Occipital lobe (tissue), 2 donors: Measurements from ENCODE around the gene KCNK4. TPM values are rescaled to one million over a fixed set of nuclear protein-coding genes. Genes with fewer than 3 reads are reported as not detected.

Experiments used
- DNase-seq: peaks from one replicate; lab custom pipeline; 2025; lab: John Stamatoyannopoulos, UW
- total RNA-seq: library from RNA; depleted of rRNA; stranded (reverse); fragments of >200 nt; gene quantifications from one replicate; pipeline ENCODE4 v1.2.3, GENCODE V29; 2014

KCNK4 gene
- total RNA-seq, 1 donor from 2014 or later = 3.0 TPM

DNA sequence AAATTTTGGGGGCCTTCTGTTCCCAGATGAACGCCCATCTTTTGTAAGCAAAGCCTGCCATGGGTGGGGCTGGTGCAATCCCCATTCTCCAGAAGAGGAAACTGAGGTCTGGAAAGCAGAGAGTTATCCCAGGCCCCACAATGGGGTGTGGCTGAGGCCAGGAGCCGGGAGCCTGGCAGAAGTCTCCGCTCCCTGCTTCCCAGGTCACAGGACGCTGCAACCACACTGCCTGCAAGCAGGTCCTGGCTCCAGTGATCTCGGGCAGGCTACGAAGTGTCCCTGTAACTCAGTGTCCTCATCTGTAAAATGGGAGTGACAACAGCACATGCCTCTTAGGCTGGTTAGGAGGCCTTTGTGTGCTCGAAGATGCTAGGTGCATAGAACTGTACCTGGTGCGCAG is 38.1 kb upstream of the KCNK4 start:
- DNase-seq = no peak

DNA sequence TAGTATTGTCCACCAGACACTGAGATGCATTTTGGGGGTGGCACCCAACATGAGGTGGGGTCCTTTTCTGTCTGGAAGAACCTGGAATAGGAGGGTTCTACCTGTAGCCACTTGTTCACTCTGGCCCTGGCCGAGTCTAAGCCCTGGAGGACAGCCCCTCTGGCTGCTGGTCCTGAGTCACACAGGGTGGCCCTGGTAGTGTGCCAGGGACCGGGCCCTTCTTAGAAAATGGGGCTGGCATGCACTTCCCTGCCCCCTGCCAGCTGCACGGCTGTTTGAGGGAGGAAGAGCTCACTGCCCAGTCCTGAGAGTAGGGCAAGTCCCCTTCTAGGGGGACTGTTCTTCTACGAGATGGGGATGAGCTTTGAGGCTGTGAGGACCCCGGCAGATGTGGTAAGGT is 37.6 kb upstream of the KCNK4 start:
- no peak for DNase-seq

DNA sequence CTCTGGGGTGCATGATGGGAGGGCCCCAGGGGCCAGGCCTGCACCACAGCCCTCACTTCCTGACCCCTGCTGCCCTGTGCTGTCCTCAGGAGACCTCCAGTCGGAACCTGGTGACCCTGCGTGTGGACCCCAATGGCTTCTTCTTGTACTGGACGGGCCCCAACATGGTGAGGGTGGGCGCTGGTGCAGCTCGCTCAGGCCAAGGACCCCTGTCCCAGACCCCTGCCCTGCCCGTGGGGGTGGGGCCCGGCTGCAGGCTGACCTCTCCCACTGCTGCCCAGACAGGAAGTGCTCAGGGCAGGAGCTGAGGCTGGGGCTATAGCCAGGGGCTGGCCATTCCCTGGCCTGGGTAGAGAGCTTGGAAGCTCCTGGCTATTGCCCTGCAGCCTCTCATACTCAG is 36.8 kb upstream of the KCNK4 start:
- DNase-seq = no peak

DNA sequence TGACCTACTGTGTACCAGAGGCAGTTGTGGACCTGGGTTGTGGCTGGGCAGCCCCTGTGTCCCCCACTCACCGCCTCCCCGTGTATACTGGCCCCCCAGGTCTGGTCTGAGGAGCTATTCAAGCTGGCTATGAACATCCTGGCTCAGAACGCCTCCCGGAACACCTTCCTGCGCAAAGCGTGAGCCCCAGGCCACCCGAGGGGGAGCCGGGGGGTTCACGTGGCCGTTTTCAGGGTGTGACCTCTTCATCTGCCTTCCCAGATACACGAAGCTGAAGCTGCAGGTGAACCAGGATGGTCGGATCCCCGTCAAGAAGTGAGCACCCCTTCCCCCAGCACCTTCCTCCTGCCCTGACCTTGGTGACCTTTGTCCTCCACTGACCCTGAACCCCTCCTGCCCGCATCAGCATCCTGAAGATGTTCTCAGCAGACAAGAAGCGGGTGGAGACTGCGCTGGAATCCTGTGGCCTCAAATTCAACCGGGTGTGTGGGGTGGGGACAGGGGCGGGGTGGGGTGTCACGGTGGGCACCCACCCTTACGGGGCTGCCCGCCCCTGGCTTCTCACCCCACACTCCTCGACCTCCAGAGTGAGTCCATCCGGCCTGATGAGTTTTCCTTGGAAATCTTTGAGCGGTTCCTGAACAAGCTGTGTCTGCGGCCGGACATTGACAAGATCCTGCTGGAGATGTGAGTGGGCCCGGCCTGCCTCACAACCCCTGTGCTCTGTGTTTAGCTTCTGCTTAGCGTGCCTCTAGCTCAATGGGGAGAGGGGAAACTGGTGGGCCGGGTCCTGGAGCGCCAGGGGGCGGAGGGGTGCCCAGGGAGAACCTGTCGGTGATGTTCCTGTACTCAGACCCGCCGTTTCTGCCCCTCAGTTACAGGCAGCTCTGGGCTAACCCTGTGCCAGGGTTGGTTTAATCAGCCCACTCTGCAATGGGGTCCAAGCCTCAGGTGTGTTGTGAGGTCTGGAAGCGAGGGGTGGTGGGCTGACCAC is 35.7 kb upstream of the KCNK4 start:
- DNase-seq = no peak

DNA sequence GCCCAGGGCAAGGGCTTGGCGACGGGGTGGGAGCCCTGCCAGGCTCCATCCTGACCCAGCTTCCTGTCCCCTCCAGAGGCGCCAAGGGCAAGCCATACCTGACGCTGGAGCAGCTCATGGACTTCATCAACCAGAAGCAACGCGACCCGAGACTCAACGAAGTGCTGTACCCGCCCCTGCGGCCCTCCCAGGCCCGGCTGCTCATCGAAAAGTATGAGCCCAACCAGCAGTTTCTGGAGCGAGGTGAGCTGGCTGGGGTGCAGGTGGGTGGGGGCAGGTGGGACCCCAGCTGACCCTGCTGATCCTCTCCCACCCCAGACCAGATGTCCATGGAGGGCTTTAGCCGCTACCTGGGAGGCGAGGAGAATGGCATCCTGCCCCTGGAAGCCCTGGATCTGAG is 34.8 kb upstream of the KCNK4 start:
- no peak for DNase-seq

DNA sequence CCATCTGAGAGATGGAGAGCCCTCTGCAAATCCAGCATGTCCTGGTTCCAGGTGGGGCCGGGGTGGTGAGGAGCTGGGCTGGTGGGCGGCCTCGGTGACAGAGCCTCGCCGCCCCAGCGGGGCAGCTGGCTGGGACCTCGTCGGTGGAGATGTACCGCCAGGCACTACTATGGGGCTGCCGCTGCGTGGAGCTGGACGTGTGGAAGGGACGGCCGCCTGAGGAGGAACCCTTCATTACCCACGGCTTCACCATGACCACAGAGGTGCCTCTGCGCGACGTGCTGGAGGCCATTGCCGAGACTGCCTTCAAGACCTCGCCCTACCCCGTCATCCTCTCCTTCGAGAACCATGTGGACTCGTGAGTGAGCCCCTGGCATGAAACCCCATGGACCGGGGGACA is 32.7 kb upstream of the KCNK4 start:
- no peak for DNase-seq

DNA sequence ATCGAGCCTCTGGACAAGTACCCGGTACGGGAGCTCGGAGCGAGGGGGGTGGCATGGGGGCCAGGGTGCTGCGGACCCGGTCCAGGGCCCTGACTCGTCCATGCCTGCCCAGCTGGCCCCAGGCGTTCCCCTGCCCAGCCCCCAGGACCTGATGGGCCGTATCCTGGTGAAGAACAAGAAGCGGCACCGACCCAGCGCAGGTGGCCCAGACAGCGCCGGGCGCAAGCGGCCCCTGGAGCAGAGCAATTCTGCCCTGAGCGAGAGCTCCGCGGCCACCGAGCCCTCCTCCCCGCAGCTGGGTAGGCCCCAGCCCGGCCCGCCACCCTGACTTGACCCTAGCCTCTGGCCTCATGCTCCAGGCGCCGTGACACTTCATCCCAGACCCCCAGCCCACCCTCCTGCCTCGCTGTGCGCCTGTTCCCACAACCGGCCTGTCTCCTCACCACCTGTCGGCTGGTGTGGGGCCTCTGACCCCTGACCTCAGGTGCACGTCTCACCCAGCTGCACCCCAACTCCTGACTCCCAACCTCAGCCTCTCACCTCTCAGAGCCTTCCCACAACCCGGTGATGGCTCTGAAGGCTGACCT is 32.1 kb upstream of the KCNK4 start:
- no peak for DNase-seq

DNA sequence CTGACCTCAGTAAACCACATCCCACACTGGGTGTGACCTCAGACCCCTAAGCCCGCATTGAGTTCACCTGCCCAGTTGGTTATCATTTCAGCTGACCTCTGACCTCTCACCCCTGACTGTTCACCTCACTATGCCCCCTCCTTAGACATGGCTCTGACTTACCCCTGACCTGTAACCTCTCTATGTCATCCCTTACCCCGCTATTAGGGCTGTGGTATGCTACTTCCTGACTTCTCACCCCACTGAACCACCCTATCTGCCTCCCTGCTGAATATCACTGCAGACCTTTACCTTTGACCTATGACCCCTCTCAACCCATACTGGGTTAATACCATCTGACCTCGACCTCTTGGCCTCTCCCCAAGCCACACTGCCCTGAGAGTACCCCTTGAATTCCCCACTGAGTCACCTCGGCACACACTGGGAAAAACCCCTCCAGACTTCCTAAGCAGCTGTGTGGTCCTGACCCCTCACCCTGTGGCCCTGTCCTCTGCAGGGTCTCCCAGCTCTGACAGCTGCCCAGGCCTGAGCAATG is 31.5 kb upstream of the KCNK4 start:
- no peak for DNase-seq

DNA sequence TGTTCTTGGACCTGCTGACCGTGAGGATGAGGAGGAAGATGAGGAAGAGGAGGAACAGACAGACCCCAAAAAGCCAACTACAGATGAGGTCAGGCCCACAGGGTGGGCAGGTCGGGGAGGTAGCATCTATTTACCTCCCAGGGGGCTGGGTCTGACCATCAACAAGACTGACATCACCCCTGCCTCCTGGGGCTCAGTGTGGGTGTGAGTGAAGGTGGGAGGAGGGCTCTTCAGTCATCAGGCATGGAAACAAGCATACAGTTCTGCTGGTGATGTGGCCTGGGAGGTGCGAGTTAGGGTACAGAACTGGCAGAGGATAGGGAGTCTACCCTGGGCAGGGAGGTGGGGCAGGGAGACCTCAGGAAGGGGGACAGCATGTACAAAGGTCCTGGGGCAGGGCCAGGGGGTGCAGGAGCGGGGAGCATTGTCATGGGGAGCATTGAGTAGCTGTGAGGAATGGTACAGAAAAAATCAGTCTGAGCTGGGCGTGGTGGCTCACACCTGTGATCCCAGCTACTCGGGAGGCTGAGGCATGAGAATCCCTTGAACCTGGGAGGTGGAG is 30.9 kb upstream of the KCNK4 start:
- no peak for DNase-seq

DNA sequence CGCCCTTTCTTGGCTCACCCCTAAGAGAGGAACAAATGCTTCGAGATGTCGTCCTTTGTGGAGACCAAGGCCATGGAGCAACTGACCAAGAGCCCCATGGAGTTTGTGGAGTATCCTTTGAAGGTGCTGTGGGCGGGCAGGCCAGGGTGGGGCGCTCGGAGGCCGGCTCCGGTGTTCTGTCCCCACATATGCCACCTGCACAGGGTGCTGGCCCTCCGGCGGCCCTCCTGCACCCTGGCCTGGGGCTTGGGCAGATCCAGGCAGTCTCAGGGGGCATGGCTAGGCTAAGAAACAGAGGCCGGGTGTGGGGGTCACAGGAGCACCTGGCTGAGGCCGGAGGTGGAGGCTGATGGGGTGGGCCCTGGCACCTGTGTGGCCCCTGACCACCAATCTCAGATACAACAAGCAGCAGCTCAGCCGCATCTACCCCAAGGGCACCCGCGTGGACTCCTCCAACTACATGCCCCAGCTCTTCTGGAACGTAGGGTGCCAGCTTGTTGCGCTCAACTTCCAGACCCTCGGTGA is 29.5 kb upstream of the KCNK4 start:
- DNase-seq = no peak

DNA sequence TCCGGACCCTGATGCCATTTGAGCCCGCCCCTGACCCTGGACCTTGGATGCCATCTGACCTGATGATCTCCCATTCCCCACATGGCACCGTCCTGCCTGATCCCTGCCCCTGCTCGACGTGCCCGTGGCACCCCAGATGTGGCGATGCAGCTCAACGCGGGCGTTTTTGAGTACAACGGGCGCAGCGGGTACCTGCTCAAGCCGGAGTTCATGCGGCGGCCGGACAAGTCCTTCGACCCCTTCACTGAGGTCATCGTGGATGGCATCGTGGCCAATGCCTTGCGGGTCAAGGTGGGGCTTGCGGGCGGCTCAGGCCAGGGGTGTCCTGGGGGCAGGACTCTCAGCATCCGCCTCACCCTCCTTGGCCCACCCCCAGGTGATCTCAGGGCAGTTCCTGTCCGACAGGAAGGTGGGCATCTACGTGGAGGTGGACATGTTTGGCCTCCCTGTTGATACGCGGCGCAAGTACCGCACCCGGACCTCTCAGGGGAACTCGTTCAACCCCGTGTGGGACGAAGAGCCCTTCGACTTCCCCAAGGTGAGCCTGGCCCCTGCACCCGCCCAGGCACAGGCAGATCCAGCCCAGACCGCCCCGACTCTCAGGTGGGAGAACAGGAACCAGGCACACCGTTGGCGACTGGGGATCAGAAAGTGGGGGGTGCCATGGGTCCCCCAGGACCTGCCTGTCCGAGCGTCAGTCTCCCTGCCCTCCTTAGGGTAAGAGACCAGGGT is 28.7 kb upstream of the KCNK4 start:
- DNase-seq = no peak

DNA sequence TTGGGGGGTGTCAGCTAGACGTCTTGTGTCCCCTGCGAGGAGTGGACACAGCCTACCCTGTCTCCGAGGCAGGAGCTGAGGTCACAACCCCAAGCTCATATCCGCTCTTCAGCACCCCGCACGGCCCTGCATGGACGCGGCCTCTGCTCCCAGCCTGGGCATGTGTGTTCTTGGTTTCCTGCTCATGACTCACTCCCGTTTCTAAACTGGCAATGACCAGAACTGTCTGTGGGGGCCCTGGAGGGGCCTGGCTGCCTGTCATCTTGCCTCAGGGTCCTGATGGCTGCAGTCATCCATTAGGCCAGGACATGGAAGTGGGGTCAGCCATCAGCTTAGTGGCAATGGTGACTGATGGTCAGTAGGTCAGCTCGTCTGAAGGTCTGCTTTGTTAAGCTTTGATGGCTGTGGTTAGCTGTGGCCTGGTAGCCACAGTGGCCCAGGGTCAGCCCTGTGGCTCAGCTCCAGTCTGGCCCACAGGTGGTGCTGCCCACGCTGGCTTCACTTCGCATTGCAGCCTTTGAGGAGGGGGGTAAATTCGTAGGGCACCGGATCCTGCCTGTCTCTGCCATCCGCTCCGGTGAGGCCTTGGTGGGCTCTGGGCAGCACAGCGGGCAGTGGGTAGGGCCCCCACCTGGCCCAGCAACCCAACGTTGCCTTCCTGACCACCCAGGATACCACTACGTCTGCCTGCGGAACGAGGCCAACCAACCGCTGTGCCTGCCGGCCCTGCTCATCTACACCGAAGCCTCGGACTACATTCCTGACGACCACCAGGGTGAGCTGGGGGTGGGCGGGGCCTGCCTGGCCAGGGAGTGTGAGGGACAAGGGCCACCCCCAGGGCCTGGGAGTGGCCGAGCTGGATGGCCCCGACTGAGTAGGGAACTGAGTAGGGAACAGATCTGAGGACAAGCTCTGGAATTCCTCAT is 27.8 kb upstream of the KCNK4 start:
- no peak for DNase-seq

DNA sequence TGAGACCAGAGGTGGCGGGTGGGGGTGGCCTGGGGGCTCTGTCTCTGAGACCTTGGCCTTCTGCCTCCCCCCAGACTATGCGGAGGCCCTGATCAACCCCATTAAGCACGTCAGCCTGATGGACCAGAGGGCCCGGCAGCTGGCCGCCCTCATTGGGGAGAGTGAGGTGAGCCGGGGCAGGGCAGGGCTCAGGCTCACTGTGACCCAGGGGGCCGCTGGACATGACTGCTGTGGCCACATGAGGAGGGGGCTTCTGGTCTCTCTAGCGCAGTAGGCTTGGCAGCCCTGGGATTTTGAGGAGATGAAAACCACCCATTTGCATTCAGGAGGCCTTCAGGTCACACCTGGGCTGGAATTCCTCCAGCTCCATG is 27.2 kb upstream of the KCNK4 start:
- no peak for DNase-seq

DNA sequence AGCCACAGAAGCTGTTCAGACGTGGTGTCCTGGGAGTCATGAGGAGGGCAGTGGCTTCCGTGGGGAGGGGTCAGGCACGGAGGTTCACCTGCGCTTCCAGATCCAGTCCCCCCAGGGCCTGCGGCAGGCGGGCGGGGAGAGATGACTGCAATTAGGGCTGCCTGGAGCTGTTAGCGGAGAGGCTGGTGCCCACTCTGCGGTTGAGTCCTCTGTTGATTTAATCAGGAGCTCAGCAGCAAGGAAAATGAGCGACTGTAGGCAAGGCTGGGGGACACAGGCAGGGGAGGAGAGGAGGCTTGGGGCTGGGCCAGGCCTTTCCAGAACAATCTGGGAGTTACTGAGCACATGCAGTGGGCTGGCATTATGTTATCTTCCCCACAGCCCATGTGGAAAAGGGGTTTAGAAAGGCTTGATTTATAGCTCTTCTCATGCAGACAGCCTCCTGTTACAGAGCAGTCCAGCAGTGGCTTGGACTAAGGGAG is 26.7 kb upstream of the KCNK4 start:
- no peak for DNase-seq

DNA sequence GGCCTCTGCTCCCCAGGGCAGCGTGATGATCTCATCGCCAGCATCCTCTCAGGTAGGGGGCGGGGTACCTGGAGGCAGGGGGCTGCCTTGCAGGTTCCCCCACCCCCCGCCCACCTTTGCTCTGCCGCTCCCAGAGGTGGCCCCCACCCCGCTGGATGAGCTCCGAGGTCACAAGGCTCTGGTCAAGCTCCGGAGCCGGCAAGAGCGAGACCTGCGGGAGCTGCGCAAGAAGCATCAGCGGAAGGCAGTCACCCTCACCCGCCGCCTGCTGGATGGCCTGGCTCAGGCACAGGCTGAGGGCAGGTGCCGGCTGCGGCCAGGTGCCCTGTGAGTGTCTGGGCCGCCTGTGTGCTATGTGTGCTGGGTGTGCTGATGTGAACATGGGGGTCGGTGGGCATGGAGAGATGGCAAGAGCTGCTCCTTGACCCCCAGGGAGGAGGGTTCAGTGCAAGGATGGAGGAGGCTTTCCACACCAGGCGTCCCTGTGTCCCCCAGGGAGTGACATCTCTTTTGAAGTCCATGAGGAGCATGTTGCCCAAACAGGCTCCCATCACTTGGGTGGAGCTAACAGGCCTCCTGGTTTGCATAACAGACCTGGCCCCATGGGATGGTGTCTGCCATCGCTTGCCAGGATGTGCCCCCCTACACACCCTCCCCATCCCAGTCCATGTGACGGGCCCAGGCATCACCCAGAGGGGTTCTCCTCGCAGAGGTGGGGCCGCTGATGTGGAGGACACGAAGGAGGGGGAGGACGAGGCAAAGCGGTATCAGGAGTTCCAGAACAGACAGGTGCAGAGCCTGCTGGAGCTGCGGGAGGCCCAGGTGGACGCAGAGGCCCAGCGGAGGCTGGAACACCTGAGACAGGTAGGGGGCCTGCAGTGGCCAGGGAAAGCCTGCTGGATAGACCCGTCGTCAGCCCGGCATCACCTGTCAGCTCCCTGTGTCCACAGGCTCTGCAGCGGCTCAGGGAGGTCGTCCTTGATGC is 25.6 kb upstream of the KCNK4 start:
- no peak for DNase-seq

DNA sequence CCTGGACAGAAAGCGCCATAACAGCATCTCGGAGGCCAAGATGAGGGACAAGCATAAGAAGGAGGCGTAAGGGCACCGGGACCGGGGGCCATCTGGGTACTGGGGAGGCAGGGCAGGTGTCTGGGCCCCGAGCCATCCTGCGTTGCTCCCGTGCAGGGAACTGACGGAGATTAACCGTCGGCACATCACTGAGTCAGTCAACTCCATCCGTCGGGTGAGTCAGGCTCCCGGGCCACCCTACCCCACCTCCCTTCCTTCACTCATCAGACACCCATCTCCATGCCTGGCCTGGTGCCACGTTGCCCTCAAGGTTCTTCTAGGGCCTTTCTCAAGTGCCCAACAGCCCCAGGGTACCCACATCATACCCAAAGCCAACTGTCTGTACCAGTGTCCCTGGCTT is 24.8 kb upstream of the KCNK4 start:
- no peak for DNase-seq

DNA sequence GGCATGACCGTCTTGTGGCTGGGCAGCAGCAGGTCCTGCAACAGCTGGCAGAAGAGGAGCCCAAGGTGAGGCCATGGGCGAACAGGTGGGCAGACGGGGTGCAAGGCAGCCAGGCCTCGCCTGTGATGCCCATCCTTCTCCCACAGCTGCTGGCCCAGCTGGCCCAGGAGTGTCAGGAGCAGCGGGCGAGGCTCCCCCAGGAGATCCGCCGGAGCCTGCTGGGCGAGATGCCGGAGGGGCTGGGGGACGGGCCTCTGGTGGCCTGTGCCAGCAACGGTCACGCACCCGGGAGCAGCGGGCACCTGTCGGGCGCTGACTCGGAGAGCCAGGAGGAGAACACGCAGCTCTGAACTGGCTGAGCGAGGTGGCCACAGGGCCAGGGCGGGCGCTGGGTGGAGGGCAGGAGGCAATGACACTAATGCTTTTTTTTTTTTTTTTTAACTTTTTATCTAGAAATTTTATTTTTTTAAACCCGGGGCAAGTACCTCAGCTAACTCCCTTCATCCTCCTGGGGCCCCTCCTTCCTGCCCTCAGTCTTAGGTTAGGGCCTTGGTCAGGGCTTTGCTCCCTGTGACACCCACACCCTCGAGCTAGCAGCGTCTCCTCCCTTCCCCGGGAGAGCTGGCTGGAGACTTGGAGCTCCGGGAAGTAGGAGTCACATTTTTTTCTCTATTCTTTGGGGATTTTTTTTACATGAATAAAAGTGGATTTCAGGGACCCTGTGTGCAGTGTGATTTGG is 23.7 kb upstream of the KCNK4 start:
- DNase-seq = no peak
